Cardiac fibroblast (primary cell): ENCODE measurements around the gene S100A3.
"Not testable (repeated sequence)": the region's sequence is repeated elsewhere in the genome, so short reads cannot be mapped to it uniquely, and the experiment has no call there.

ENCODE experiments used
- DNase-seq, 2 donors: peaks; one replicate each; pipeline versions ENCODE4 v3.0.0 to v3.0.0-alpha.2; 2010; ENCODE audit warnings: low read depth in 2 of 2
- H3K4me3 ChIP-seq, 2 donors: replicated peaks in 1 of 2; 1 replicate in 1 of 2; 2 replicates in 1 of 2; pipeline ENCODE4 v1.5.1; 2011; ENCODE audit warnings: low read depth in 2 of 2, low read length in 2 of 2, mild to moderate bottlenecking in 2 of 2, moderate library complexity in 1 of 2
- CTCF ChIP-seq: IDR thresholded peaks from one replicate; pipeline ENCODE4 v1.5.1; 2011; ENCODE audit warnings: low read depth, mild to moderate bottlenecking, low read length, inconsistent platforms

Gene S100A3

DNA sequence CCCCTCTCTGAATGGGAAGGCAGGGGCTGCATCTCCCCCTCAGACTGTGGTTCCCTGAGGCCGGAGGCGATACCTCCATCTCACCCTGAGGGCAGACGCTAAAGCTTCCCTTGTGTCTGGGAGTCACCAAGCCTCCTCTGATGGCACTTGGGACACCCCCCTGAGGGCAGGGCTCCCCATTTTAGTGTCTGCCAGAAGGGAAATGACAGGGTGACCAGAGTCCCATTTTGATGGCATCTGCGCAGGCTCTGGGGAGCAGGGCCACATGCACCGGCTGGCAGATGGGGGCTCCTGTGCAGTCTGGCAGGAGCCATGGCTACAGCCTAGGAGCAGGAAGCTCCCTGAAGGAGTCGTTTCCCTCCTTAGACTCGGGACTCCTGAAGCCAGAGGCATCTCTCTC is 14.9 kb upstream of the S100A3 start:
- no peak for TF ChIP-seq CTCF
- no peak overlapping the region for H3K4me3 ChIP-seq
- no peak for DNase-seq

DNA sequence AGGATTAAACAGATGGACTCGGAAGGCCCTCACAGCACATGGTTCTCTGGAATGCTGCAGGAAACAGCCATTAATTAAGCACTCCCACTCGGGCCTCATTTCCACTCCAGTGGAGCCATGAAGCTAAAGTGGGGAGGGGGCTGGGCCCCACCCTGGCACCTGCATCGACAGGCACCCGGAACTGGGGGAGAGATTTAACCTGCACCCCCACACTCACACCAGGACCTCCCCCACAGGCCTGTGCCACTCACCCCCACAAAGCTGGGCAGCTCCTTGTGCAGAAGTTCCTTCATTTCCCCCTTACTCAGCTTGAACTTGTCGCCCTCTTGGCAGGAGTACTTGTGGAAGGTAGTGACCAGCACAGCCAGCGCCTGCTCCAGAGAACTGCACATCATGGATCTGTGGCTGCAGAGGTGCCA is 14.4 kb upstream of the S100A3 start:
- no peak overlapping the region for H3K4me3 ChIP-seq
- no peak for DNase-seq
- no peak for TF ChIP-seq CTCF

- DNase-seq, H3K4me3 ChIP-seq: not testable (repeated sequence)
Observed at GRCh38 chr1:153562021-153562420, 13.0 kb upstream of the S100A3 start.

GRCh38 chr1:153561466-153561985 is 12.5 kb upstream of the S100A3 start:
- no peak for TF ChIP-seq CTCF
- DNase-seq = no peak
- H3K4me3 ChIP-seq = no peak overlapping the region

DNA sequence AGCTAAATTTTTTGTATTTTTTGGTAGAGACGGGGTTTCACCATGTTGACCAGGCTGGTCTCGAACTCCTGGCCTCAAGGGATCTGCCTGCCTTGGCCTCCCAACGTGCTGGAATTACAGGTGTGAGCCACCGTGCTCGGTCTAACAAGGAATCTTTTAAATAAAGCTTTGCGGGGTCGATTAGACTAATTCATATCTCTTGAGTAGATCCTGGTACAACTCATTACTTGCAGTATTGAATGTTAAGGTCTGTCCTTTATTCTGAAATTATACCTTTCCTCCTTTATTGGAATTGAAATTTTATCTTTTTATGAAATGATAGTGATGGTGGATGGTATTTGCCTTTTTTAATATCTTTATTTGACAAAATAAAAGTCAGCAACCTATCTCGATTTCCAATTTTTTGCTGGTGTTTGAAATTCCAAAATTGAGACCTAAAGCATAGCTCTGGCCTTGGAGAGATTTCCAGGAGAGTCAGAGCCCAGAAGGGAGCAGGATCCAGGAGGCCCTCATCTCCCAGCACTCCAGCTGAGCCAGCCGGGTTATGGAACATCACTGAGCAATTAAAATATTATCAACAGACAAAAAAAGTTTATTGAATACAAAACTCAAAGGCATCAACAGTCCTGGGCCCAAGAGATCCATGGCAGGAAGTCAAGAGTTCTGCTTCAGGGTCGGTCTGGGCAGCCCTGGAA is 11.9 kb upstream of the S100A3 start:
- TF ChIP-seq CTCF = no peak
- no peak for DNase-seq
- H3K4me3 ChIP-seq = no peak overlapping the region

GRCh38 chr1:153560241-153560640 is 11.2 kb upstream of the S100A3 start:
- no peak for TF ChIP-seq CTCF
- no peak for DNase-seq
- H3K4me3 ChIP-seq = no peak overlapping the region

DNA sequence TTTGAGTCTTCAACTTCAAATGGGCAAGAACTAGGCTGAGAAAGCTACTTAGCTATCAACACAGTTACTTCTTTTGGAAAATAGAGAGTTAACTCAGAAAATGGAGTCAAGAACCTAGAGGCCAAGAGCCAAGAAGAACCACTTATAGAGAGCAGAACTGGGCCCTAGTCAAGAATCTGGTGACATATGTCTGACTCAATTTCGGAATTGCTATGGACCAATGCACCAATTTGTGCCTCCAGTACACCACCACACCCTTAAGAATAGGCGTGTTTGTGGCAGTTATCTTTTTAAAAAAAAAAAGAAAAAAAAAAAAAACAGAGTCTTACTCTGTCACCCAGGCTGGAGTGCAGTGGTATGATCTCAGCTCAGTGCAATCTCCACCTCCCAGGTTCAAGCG is 8.8 kb upstream of the S100A3 start:
- H3K4me3 ChIP-seq = no peak overlapping the region
- TF ChIP-seq CTCF = no peak
- no peak for DNase-seq
